Right atrium auricular region (tissue), 2 donors: ENCODE results near the gene CDC42EP2. TPM values are rescaled to one million over a fixed set of nuclear protein-coding genes. Genes with fewer than 3 reads are reported as not detected.
A peak's percentile ranks its signal among the peaks of the same experiment; 100 is the strongest.

ENCODE experiments used
- DNase-seq: peaks from one replicate; pipeline ENCODE4 v3.0.0-alpha.2; 2019; ENCODE audit warnings: low spot score
- H3K27ac ChIP-seq, 2 donors: fragments of 200-600 bp; sonication (generic); 1 replicate in 1 of 2; 2 replicates in 1 of 2; pipeline ENCODE4 v1.5.1; 2016 to 2019
- H3K27me3 ChIP-seq, 2 donors: fragments of 200-600 bp; sonication (generic); one replicate each; pipeline versions ENCODE4 v1.5.1 to v1.6.0; 2017 to 2019
- H3K36me3 ChIP-seq: fragments of 200-600 bp; sonication (generic); one replicate; pipeline ENCODE4 v1.5.1; 2016
- H3K4me1 ChIP-seq, 2 donors: fragments of 200-600 bp; sonication (generic); one replicate each; pipeline versions ENCODE4 v1.5.1 to v1.6.0; 2017 to 2019
- H3K4me3 ChIP-seq, 2 donors: fragments of 200-600 bp; sonication (generic); 1 replicate in 1 of 2; 2 replicates in 1 of 2; pipeline ENCODE4 v1.5.1; 2017 to 2019; ENCODE audit warnings: mild to moderate bottlenecking in 1 of 2, moderate library complexity in 1 of 2
- H3K9me3 ChIP-seq, 2 donors: fragments of 200-600 bp; sonication (generic); one replicate each; pipeline ENCODE4 v1.5.1; 2019
- total RNA-seq, 2 donors: library from RNA; depleted of rRNA; stranded (reverse); fragments of >200 nt; gene quantifications; one replicate each; pipeline ENCODE4 v1.1.0, GENCODE V29; 2016
- TF ChIP-seq, protein P1 (sequence below), 2 donors: fragments of 200-600 bp; sonication (generic); IDR thresholded peaks; one replicate each; pipeline ENCODE4 v1.5.1; 2019; ENCODE audit warnings: antibody characterized with exemption in 2 of 2

CDC42EP2 gene
- total RNA-seq, 2 donors from 2014 or later, result 14.4 to 31.0 TPM

DNA sequence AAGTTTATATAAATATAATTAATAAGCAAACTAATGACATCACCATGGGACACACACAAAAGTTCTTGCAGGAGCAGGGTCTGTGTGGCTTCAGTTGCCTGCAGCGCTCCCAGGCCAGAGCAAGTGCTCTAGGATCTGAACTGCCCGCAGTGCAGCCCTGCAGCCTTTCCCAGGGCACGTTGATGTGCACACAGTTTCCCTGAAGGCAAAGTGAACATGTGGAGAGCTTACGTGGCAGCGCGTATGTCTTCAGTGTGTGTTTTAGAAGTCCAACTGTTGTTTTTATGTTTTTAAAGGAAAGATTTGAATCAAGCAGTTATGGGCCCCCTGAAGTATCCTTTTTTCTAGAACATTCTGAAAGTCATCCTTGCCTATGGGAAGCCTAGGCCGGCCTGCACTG lies 38.7 kb downstream of the CDC42EP2 start:
- H3K27me3 ChIP-seq, result no peaks in the 10 kb centered on the region
- H3K36me3 ChIP-seq, result peaks cover 40% of the 10 kb centered on the region
- no peak overlapping the region for H3K4me3 ChIP-seq
- DNase-seq, result no peak
- peaks cover 0 to 24% of the 10 kb centered on the region in 2 donors for H3K4me1 ChIP-seq
- no peaks in the 10 kb centered on the region for H3K9me3 ChIP-seq
- H3K27ac ChIP-seq, result no peak overlapping the region
- TF ChIP-seq, protein P1, sequence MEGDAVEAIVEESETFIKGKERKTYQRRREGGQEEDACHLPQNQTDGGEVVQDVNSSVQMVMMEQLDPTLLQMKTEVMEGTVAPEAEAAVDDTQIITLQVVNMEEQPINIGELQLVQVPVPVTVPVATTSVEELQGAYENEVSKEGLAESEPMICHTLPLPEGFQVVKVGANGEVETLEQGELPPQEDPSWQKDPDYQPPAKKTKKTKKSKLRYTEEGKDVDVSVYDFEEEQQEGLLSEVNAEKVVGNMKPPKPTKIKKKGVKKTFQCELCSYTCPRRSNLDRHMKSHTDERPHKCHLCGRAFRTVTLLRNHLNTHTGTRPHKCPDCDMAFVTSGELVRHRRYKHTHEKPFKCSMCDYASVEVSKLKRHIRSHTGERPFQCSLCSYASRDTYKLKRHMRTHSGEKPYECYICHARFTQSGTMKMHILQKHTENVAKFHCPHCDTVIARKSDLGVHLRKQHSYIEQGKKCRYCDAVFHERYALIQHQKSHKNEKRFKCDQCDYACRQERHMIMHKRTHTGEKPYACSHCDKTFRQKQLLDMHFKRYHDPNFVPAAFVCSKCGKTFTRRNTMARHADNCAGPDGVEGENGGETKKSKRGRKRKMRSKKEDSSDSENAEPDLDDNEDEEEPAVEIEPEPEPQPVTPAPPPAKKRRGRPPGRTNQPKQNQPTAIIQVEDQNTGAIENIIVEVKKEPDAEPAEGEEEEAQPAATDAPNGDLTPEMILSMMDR (IDR thresholded peaks at IDR 0.05), result no peak

GRCh38 chr11:65353900-65354264 lies 39.2 kb downstream of the CDC42EP2 start:
- Histone ChIP-seq H3K27ac (peak overlapping the region; percentile 28 to 59), H3K4me3 (peak overlapping the region; percentile 34 to 84), H3K27me3 (no peaks in the 10 kb centered on the region), H3K9me3 (no peaks in the 10 kb centered on the region), H3K36me3 (peaks cover 35% of the 10 kb centered on the region), H3K4me1 (peaks cover 0 to 24% of the 10 kb centered on the region in 2 donors)
- no peak for DNase-seq
- TF ChIP-seq, protein P1 (IDR thresholded peaks at IDR 0.05), result no peak

- peak within 1 kb of the TSS; percentile 56 to 84 for H3K4me3 ChIP-seq
- peak within 1 kb of the TSS; percentile 28 to 59 for H3K27ac ChIP-seq
- peaks cover 0 to 24% of the 10 kb centered on the region in 2 donors for H3K4me1 ChIP-seq
- no peaks in the 10 kb centered on the region for H3K9me3 ChIP-seq
- H3K36me3 ChIP-seq, result peaks cover 29% of the 10 kb centered on the region
- TF ChIP-seq, protein P1 (IDR thresholded peaks at IDR 0.05), result peak in 1 of 2 donors; percentile 13
- DNase-seq, result peak; percentile 96
- H3K27me3 ChIP-seq, result no peaks in the 10 kb centered on the region
Measured at GRCh38 chr11:65354265-65355012, 39.8 kb downstream of the CDC42EP2 start, which contains the start of gene TIGD3. TSS of gene TIGD3 (plus strand) at chr11:65354751. CDS start at chr11:65355809, 1,058 bp downstream.

DNA sequence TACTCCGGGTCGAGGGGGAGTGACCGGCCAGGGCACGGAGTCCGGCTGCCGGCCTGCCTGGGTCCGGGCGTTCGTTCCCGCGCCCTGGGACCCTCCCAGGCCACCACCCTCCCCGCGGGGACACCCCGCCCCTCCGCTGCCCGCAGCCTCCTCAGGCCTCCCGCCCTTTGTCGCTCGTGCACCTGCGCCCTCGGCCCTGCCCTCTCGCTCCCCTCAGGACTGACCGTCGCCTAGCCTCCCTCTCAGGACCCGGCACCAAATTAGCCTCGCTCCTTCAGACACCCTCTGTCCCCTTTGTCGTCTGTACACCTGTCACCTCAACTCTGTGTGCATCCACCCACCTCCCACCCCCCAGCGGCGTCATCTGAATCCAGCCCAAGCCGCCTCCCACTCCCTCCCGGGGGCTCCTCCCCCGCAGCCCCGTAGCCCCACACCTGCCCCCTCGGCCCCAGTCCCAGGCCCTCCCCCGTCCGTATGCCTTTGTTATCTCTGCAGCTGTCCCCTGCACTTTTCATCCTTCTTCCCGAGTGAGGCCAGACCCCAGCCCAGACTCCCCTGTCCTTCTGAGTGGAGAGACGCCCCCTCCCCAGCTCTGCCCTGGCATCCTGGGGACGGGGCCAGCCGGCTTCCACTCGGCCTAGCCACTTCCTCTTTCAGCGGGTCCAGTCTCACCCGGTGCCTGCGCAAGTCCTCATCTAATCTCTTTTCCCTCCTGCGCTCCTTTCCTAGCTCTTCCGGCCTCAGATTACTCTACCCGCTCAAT lies 40.5 kb downstream of the CDC42EP2 start:
- H3K4me3 ChIP-seq, result peak overlapping the region; percentile 56 to 84
- H3K27me3 ChIP-seq, result no peaks in the 10 kb centered on the region
- no peaks in the 10 kb centered on the region for H3K9me3 ChIP-seq
- peaks cover 0 to 24% of the 10 kb centered on the region in 2 donors for H3K4me1 ChIP-seq
- H3K27ac ChIP-seq, result peak overlapping the region in 1 of 2 donors; percentile 58
- DNase-seq, result no peak
- TF ChIP-seq, protein P1 (IDR thresholded peaks at IDR 0.05), result no peak
- H3K36me3 ChIP-seq, result peaks cover 22% of the 10 kb centered on the region

- Histone ChIP-seq H3K27me3 (no peaks in the 10 kb centered on the region), H3K36me3 (peaks cover 17% of the 10 kb centered on the region), H3K27ac (no peak overlapping the region), H3K9me3 (no peaks in the 10 kb centered on the region), H3K4me3 (peak overlapping the region; percentile 56 to 84), H3K4me1 (peaks cover 0 to 24% of the 10 kb centered on the region in 2 donors)
- TF ChIP-seq, protein P1 (IDR thresholded peaks at IDR 0.05), result no peak
- DNase-seq, result no peak
Measured at GRCh38 chr11:65355776-65356393, 41.2 kb downstream of the CDC42EP2 start.
